ENCODE results near the gene STK16. TPM values are rescaled to one million over a fixed set of nuclear protein-coding genes. Genes with fewer than 3 reads are reported as not detected.
"Not testable (repeated sequence)": the region's sequence is repeated elsewhere in the genome, so short reads cannot be mapped to it uniquely, and the experiment has no call there.

Gene STK16
- total RNA-seq, 1 experiment from 2014 or later, result 22.0 TPM

- peak within 1 kb of the TSS; percentile 62 for H3K27ac ChIP-seq (ENCODE audit: low read depth, low read length, poor library complexity, severe bottlenecking)
- peak within 1 kb of the TSS; percentile 71 for H3K4me3 ChIP-seq (ENCODE audit: low read depth, low read length, poor library complexity, severe bottlenecking)
- no peaks in the 10 kb centered on the region for H3K9me3 ChIP-seq (ENCODE audit: low read depth, low read length, poor library complexity, severe bottlenecking)
- H3K27me3 ChIP-seq (replicated peaks; ENCODE audit: insufficient read depth, low read depth, low read length, poor library complexity), result peaks cover 22% of the 10 kb centered on the region
- H3K36me3 ChIP-seq (ENCODE audit: insufficient read depth, low read length, poor library complexity, severe bottlenecking), result peaks cover 5% of the 10 kb centered on the region
- CTCF ChIA-PET, result interaction anchor here (0.6 to 1.0 kb wide), 4 partner anchors 14 to 180 kb away, joined by 3 to 8 read pairs (median 4); no protein-coding TSS in a partner anchor
- DNase-seq (ENCODE audit: low spot score), result peak; percentile 86
- H3K4me1 ChIP-seq (ENCODE audit: insufficient read depth, low read length, poor library complexity, severe bottlenecking), result peaks cover 33% of the 10 kb centered on the region
- no TSS peak for BruUV-seq (replicated peaks)
- POLR2A ChIA-PET (ENCODE audit: low non-redundant PET), result no interaction called here
- intact Hi-C loops (cut with micrococcal nuclease; ENCODE audit: unreplicated experiment), result no loop called here
- TF ChIP-seq, protein P1, sequence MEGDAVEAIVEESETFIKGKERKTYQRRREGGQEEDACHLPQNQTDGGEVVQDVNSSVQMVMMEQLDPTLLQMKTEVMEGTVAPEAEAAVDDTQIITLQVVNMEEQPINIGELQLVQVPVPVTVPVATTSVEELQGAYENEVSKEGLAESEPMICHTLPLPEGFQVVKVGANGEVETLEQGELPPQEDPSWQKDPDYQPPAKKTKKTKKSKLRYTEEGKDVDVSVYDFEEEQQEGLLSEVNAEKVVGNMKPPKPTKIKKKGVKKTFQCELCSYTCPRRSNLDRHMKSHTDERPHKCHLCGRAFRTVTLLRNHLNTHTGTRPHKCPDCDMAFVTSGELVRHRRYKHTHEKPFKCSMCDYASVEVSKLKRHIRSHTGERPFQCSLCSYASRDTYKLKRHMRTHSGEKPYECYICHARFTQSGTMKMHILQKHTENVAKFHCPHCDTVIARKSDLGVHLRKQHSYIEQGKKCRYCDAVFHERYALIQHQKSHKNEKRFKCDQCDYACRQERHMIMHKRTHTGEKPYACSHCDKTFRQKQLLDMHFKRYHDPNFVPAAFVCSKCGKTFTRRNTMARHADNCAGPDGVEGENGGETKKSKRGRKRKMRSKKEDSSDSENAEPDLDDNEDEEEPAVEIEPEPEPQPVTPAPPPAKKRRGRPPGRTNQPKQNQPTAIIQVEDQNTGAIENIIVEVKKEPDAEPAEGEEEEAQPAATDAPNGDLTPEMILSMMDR (conservative IDR thresholded peaks at IDR 0.05; ENCODE audit: low read depth, low read length), result no peak
- TF ChIP-seq EZH2 (IDR thresholded peaks at IDR 0.05; ENCODE audit: borderline replicate concordance, low read depth, low read length, poor library complexity, severe bottlenecking), result no peak
Observed at GRCh38 chr2:219253753-219254589, 8.7 kb downstream of the STK16 start, which contains the start of gene TUBA4A. TSS of gene TUBA4A (minus strand) at chr2:219253918. CDS start at chr2:219253858, 60 bp downstream.

- ChIA-PET CTCF (no interaction called here), POLR2A (ENCODE audit: low non-redundant PET) (no interaction called here)
- peaks cover 5% of the 10 kb centered on the region for H3K36me3 ChIP-seq (ENCODE audit: insufficient read depth, low read length, poor library complexity, severe bottlenecking)
- intact Hi-C loops (cut with micrococcal nuclease; ENCODE audit: unreplicated experiment), result no loop called here
- TF ChIP-seq EZH2 (IDR thresholded peaks at IDR 0.05; ENCODE audit: borderline replicate concordance, low read depth, low read length, poor library complexity, severe bottlenecking), result peak; percentile 59
- TF ChIP-seq, protein P1 (conservative IDR thresholded peaks at IDR 0.05; ENCODE audit: low read depth, low read length), result no peak
- peaks cover 22% of the 10 kb centered on the region for H3K27me3 ChIP-seq (replicated peaks; ENCODE audit: insufficient read depth, low read depth, low read length, poor library complexity)
- H3K9me3 ChIP-seq (ENCODE audit: low read depth, low read length, poor library complexity, severe bottlenecking), result no peaks in the 10 kb centered on the region
- BruUV-seq (replicated peaks), result no TSS peak
- peaks cover 26% of the 10 kb centered on the region for H3K4me1 ChIP-seq (ENCODE audit: insufficient read depth, low read length, poor library complexity, severe bottlenecking)
- no peak overlapping the region for H3K27ac ChIP-seq (ENCODE audit: low read depth, low read length, poor library complexity, severe bottlenecking)
- peak overlapping the region; percentile 71 for H3K4me3 ChIP-seq (ENCODE audit: low read depth, low read length, poor library complexity, severe bottlenecking)
- DNase-seq (ENCODE audit: low spot score), result no peak
Observed at GRCh38 chr2:219254590-219255201, 9.4 kb downstream of the STK16 start.

DNA sequence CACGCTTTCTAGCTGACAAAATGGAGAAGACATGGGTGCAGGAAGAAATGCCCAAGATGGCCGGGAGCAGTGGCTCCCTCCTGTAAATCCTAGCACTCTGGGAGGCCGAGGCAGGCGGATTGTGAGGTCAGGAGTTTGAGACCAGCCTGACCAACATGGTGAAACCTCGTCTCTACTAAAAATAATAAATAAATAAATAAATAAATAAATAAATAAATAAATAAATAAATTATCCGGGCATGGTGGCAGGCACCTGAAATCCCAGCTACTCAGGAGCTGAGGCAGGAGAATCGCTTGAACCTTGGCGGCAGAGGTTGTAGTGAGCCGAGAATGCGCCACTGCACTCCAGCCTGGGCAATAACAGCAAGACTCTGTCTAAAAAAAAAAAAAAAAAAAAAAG is 13.7 kb downstream of the STK16 start:
- BruUV-seq (replicated peaks); intact Hi-C loops (cut with micrococcal nuclease; ENCODE audit: unreplicated experiment); DNase-seq (ENCODE audit: low spot score); H3K27ac ChIP-seq (ENCODE audit: low read depth, low read length, poor library complexity, severe bottlenecking); H3K4me1 ChIP-seq (ENCODE audit: insufficient read depth, low read length, poor library complexity, severe bottlenecking); H3K4me3 ChIP-seq (ENCODE audit: low read depth, low read length, poor library complexity, severe bottlenecking); POLR2A ChIA-PET (ENCODE audit: low non-redundant PET); H3K9me3 ChIP-seq (ENCODE audit: low read depth, low read length, poor library complexity, severe bottlenecking); H3K36me3 ChIP-seq (ENCODE audit: insufficient read depth, low read length, poor library complexity, severe bottlenecking): not testable (repeated sequence)
- peaks cover 22% of the 10 kb centered on the region for H3K27me3 ChIP-seq (replicated peaks; ENCODE audit: insufficient read depth, low read depth, low read length, poor library complexity)
- CTCF ChIA-PET, result interaction anchor here (0.6 to 0.9 kb wide), 2 partner anchors 9 to 99 kb away, joined by 3 to 4 read pairs; partner anchors contain the start of gene NHEJ1

All from A673 (cell line).